ENCODE data around the gene BCL11B.

BCL11B gene

DNA sequence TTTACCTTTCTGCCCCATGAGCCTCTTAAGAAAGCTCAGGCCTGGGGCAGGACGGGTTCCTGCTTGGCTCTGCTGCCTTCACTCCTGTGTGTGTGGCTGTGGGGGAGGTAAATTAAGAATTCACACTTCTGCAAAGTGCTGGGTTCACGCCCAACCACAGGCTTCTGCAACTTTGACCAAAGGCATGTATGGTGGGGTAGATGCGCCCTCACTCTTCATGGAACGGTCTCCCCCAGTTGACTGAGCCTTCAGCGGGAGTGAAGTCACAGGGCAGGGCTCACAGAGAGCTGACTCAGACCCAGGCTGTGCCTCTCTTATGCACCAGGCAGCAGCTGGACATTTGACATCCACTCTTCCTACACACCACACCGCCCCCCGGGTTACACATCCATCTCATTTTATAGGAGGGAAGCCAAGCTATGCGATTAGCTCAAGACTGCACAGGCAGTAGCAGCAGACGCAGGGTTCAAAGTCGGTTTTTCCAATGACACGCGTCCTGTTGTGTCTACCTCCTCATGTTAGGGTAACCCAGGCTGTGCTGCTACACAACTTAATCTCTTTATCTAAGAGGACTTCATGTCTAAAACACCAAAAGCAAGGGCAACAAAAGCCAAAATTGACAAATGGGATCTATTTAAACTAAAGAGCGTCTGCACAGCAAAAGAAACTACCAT is 15.4 kb upstream of the BCL11B start:
- no peak for DNase-seq (ENCODE audit: low read depth, low spot score)

DNA sequence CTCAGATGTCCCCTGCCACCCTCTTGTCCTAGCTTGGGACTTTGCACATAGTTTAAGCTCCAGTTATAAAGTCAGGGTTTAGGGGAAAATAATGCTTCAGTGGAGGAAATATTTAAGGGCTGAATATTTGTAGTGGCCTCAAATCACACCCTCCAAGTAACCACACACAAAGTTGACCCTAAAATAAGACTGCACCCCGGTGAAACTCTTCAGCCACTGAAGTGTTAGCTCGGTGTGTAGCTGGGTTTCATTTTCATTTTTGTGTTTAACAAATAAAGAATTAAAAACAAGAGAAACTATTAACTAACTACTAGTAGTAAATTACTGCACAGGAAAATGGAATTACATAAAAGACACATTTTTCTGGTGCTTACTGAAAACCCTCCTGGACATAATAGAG is 14.8 kb upstream of the BCL11B start:
- no peak for DNase-seq (ENCODE audit: low read depth, low spot score)

DNA sequence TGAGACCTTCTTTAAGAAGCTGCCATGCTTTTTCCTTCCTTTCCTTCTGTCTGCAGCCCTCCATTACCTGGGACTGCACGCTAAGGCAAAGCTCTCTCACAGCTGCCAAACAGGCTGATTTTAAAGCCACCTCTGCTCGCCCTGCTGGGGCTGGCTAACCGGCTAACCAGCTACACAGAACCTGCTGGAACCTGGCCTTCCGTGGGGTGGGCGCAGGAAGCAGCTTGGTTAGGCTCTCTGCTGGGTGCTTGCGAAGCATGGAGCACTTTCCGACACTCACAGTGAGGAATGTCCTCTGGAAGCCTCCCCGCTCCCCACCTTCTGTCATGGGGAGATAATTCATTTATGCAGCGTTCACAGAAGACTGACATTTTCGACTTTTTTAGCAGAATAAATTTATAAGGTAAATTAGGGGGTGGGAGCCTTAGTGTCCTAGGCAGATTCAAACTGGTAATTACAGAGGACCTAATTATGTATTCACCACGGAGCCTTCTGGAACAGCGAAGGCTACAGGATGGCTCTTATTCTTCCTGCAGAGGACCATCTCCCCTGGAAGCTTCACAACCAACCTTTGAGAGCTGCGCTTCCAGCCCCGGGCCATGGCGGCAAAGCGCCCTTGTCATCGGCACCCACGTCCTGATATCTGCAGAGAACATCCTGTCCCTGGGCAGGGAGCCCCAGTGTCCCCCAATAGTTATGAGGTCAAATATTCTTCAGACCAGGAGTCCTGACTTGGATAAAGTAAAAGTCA is 12.4 kb upstream of the BCL11B start:
- DNase-seq (ENCODE audit: low read depth, low spot score) = no peak

DNA sequence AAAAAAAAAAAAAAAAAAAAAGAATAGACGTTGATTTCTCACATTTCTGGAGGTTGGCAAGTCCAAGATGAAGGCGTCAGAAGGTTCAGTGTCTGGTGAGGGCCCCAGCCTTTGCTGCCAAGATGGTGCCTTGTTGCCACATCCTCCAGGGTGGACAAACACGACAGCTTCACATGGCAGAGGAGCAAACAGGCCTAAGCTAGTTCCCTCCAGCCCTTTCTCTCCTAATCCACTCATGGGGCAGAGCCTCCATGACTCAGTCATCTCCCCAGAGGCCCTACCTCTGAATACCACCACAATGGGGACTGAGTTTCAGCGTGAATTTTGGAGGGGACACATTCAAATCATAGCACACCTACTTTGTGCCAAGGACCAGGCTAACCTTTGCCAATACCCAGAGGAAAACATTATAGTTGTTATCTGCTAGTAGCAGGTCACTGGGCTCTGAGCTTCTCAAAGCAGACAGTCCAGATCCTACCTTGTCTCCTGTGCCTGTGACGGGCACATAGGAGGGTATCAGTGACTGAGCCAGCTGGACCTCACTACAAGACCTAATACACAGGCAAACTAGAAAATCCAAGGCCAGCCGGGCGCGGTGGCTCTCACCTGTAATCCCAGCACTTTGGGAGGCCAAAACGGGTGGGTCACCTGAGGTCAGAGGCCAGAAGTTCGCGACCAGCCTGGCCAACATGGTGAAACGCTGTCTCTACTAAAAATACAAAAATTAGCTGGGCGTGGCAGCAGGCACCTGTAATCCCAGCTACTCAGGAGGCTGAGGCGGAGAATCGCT is 10.5 kb upstream of the BCL11B start:
- DNase-seq (ENCODE audit: low read depth, low spot score) = no peak

DNA sequence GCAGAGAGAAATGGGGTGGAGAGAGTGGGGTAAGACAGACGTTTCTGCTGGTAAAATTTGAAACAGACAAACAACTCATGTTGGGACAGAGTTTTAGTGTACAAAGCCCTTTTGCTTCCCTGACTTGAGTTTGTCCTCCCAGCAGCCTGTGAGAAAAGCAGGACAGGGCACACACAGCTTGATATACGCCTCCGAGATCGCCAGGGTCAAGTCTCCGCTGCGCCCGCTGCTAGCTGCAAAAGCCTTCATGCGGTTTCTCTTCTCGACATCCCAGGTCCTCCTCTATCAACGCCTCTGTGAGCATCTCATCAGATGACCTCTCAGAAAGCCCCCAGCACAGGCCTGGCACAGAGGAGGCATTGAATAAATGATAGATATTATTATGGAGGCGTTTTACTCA is 9.4 kb upstream of the BCL11B start:
- no peak for DNase-seq (ENCODE audit: low read depth, low spot score)

DNA sequence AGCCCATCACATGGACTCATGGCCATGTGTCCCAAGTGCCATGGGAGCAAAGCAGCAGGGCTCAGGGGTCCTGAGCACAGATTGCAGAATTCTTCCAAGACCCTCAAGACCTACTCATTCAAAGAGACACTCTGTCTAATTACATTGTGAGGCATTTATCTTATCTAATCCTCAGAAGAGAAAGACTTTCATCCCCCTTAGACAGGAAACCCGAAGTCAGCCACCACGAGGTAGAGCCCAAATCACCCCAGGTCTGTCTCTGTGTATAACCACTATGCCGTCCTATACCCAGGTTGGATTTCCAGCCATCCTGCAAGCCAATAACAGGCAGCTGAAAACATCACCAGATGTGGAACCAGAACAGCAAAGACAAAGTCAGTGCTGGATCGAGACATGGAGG is 8.9 kb upstream of the BCL11B start:
- no peak for DNase-seq (ENCODE audit: low read depth, low spot score)

DNA sequence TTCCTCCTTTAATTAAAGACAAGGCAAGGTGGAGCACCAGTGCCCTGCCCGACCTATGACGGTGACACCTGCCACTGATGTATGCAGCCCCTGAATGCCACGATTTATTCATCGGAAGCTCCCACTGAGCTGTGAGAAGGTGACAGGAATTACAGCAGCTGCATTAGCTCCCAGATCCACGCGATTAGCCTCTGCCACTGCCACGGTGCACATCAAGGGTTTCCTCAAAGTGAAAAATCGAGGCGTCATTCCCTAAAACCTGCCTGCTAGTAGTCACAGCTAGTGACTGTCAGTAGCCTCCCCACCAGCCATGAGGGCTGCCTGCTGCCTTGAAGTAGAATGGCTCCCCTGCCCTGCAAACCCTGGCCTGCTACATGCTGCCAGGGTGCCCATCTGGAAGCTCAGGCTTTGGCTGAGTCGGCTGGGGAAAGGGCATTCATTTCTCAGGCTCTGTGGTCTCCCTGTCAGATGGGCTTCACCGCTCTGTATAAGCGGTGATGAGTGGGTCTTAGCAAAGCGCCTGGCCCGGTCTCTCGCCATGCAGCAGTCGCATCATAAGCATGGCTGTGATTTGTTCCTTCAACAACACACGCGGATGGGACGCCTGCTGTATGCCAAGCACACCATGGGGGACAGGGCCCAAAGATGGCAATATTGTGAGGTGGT is 8.2 kb upstream of the BCL11B start:
- DNase-seq (ENCODE audit: low read depth, low spot score) = no peak

DNA sequence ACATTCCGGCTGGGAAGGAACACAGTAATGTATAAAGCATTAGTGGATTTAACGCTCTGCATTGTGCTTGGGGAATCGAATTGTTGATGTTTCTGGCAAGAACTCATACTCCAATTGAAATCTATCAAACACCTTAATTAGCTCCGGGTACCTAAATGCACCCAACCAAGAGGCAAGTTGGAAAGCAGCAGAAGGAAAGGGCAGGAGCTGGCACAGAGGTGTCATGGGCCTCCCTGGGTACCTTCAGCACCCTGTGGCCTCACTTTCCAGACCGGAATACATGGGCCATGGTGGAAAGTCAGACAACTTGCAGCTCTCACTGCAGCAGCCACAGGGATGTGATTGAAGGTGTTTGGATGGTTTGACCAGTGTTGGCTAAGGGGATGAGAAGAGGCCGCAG is 6.8 kb upstream of the BCL11B start:
- DNase-seq (ENCODE audit: low read depth, low spot score) = no peak

DNA sequence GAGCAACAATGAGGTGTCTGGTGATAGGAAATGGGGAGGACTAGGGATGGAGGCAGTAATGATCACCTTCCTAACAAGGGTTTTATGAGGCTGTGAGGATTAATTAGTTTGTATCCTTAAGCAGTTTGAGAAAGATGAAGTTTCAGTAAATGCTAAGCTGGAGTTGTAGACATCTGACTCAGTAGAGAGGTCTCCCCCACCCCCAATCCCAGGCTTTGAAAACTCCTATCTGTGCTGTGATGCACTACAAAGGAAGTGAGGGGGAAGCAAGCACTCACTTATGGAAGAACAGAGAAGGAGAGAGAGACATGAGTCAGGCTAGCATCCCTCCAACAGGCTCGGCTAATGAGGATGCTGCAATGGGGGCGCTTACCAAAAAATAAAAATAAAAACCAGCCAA is 5.5 kb upstream of the BCL11B start:
- no peak for DNase-seq (ENCODE audit: low read depth, low spot score)

DNA sequence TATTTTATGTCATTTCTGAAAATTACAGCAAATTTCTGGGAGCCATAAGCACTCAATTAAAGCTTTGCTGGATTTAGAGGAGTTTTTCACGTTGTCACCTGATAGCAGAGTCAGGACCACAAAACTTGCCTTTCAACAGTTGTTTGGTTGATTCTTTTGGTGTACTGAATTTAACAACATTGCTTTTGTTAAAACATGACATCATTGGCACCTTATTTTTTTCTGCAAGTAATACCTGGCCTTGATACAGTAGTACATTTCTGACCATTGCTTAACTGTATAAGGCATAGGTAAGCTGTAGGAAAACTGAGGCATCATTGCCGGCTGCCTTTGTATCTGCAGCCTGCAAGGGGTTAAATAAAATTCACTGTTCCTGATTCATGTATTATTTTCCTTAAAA is 4.5 kb upstream of the BCL11B start:
- DNase-seq (ENCODE audit: low read depth, low spot score) = no peak

DNA sequence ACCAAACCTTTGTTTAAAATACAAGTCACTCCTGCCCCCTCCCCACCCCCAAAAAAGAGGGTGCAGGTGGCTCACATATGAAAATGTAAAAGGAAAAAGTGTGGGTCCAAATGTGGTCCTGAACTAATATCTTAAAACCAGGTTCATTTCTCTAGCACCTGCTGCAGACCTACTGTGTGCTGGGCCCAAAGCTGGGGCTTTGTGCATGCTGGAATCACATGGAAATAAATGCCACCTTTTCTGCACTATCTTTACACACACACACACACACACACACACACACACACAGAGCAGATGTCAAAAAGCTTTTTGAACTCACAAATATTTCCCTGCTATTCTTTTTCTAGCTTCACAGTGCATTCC is 3.2 kb upstream of the BCL11B start:
- DNase-seq (ENCODE audit: low read depth, low spot score) = no peak

DNA sequence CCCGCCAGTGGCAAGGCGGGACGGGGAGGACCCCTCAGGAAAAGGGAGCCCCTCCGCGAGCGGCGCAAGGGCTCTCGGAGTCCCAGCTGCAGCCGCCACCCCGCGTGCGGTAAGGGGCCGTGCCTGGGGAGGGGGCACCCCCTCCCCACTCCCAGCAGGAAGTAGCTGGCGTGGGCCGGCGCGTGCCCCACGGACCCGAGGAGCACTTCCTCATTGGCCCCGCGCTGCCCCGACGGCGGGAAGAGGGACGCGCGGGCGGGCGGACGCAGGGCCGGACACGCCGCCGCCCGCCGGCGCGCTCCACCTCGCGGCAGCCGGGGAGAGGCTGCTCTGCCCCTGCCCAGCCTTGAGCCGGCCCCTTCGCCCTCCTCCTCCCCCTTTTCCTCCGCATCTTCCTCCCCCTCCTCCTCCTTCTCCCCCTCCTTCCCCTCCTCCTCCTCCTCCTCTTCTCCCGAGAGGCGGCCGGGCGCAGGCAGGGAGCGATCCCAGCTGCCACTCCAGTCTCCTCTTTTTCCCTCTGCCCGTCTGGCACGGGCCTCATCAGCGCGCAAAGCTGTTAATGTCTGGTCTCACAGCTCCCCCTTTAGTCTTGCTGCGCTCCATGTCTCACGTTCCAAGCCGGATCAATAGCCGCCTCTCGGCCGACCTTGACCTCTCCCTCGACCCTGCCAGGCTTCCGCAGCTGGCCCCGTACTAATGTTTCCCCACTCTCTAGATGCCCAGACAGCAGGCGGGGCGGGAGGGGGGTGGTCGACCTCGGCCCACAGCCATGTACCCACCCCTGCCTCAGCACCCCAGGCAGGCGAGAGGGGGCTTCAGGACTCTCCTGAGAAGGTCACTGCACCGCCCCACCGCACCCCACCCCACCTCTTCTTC is 2.6 kb upstream of the BCL11B start:
- no peak for DNase-seq (ENCODE audit: low read depth, low spot score)

DNA sequence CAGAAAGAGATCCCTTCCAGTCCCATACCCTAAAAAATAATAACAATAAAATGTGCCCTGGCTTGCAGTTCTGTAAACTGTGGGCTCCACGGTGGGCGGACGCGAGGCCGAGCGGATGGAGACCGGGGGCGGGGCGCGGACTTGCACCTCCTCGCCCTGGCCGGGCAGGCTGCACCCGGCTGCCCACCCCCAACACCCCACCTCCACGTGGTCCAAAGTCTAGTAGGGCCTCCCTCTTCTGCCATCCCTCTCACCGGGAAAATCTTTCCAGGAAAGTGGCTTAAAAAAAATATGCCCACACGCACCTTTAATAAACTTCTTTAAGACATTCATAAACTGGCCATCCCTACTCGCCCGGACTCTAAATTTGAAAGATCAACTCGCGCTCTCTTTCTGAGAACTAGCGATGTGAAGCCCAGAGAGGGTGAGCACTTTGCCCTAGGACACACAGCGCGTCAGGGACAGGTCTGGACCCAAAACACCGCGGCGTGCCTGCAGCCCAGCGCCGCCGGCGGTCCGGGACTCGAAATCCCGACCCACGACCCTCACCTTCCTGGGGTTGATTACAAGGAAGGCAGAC is 1.9 kb upstream of the BCL11B start:
- DNase-seq (ENCODE audit: low read depth, low spot score) = no peak

DNA sequence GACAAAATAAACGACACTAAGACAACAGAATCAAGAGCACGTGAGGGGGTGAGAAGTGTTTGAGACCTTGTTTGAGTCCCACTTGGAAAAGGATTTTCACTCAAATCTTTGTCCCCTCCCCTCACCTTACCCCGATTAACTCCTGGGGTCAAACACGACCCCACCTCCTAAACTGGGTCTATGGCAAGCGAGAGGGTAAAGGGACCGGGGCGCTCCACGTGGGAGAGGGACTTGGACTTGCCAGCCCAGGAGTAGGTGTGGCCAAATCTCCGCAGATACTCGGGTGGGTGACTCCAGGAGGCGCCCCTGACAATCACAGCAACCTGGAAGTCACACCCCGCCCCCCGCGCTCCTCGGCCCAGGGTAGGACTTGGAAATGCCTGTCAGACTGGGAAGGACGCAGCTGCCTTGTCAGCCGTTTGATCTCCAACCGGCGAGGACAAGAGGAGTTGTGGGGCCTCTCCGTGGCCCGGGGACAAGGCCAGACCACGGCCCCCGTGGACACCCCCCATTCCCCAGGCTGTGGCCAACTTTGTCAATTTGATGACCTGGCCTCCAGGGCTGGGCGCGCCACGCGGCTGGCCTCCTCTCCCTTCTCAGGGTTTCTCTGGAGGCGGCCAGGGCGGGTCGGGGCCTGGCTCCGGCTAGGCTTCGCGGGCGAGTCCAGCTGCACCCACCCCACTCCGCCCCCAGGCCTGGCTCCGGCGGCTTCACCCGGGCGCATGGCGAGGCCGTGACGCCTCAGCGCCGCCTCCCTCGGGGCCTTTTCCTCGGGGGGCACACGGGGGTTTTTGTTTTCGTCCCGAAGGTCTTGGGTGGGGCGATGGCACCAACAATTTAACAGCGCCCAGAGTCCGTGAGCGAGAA is 1.1 kb upstream of the BCL11B start:
- no peak for DNase-seq (ENCODE audit: low read depth, low spot score)

DNA sequence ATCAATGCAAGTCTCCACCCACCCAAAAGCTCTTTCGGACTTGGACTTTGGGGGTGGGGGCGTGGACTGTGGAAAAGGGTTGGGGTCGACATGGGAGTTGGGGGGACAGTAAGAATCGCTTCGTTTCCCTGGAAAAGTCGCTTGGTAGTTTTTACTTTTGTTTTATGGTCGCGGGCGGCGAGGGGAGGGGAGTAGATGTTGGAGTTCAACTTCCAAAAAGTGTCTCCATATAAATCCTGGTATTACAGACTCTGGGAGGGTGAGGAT is 568 bp upstream of the BCL11B start:
- DNase-seq (ENCODE audit: low read depth, low spot score) = no peak

DNA sequence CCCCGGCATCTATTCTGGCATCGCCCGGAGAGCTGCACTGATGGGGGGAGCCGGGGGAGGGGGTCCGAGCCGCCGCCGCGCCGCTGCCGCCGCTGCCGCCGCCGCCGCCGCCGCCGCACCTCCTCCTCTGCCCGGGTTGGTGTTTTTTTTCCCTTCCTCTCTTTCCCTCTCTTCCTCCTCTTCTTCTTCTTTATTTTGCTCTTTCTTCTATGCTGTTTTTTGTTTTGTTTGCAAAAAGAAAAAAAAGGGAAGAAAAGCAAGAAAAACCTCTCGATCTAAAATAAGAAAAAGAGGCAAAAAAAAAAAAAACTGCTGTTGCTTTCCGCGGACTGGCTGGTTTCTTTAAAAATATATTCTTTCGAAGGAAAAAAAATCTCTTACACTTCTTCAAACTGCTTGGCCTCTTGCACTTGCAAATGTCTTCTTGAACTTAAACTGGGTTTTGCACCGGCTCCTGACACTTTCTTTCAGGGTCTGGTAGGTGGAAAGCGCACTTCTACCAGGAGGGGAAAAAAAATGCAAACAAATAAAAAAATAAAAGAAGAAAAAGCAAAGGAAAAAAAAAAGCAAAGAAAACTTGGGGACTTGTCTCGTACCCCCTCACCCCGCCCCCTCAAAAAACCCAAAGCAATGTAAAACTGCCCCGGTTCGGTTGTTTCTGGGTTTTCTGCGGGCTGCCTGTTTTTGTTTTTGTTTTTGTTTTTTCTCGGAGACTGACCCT is 616 bp downstream of the BCL11B start:
- DNase-seq (ENCODE audit: low read depth, low spot score) = no peak

DNA sequence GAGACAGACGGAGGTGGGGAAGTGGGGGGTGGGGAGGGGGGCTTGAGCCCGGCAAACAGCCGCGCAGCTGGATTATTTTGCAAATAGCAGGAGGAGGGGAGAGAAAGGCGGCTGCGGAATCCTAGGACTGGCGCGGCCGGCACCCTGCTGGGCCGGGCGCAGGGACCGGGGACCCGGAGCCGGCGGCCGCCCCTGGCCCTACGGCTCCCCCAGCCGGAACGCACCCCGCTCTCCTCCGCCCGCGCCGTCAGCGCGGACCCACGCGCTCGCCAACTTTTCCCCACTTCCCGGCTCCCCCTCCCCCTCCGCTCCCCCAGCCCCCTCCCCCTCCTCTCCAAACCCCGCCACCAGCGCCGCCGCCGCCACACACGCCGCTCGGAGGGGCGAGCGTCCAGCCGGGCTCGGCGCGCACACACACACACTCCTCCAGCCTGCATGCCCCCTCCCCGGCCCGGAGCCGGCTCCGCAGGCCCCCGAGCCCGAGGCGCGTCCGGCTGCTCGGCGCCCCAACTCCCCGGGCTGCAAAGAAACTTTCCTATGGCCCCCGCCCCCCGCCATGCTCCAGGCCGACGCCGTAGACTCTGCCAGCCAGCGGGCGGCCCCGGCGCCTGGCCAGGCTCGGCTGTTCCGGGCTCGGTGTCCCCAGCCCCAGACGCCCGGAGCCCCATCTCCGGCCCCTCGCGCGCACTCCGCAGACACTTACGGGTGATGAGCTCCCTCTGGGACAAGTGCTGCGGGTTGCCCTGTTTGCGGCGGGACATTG is 1.4 kb downstream of the BCL11B start:
- no peak for DNase-seq (ENCODE audit: low read depth, low spot score)

DNA sequence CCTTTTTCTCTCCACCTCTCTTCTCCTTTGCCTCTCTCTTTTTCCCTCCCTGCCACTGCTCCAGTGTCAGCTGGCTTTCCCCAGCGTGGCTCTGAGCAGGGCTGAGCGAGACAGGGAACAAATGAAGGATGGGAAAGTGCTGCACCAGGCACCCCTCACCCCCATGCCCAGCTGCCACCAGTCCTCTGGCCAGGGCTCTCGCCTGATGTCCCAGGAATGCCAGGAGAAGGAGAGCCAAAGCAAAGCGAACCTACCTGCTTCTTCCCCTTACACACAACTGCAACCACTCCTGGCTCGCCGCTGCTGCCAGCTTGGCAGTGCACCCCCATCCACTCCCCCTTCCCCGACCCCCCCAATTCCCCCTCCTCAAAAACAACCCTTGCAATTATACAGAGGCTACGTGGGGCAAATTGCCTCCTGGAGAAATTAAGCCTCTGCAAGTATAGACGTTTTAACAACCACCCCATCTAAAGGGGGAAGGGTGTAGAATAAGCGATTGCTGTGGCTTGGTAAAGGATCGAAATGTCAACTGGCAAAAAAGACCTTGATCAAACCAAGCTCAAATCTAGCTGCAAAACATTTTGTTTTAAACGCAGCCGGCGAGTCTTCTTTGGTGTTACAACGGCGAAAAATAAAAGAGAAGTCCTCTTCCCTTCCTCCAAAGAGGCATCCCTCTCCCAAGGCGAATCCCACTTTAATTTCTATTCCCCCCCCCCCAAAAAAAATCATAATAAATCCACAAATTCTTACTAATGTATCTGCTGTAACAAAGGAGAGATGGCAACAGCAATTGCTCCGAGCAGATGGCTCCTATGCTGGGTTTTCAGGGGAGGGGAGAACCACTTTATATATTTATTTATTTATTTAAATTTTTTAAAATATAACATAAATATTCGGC is 2.9 kb downstream of the BCL11B start:
- no peak for DNase-seq (ENCODE audit: low read depth, low spot score)

Measured in activated naive CD8-positive, alpha-beta T cell treated with anti-CD3 and anti-CD28 coated beads, Interleukin-2, amount 50 U/mL, for 16 hours (primary cell).